Heart left ventricle (tissue), 16 donors: Measurements from ENCODE around the gene ABCC4. TPM values are rescaled to one million over a fixed set of nuclear protein-coding genes. Genes with fewer than 3 reads are reported as not detected.

Experiments
- ATAC-seq, 4 donors: fragments of 200-7000 bp; cut with Tn5 transposase; one replicate each; pipeline ENCODE4 v1.9.1; 2020 to 2022; ENCODE audit warnings: moderate library complexity in 4 of 4, mild to moderate bottlenecking in 3 of 4, moderate number of reproducible peaks in 1 of 4
- DNase-seq, 5 donors: peaks; one replicate each; pipeline ENCODE4 v3.0.0-alpha.2; 2020
- H3K27ac ChIP-seq, 12 donors: fragments of 200-600 bp; sonication (generic) in 4 of 12; one replicate each; pipeline versions ENCODE4 v1.5.0 to v1.8.0; 2016 to 2022; ENCODE audit warnings: mild to moderate bottlenecking in 2 of 12
- H3K27me3 ChIP-seq, 9 donors: fragments of 200-600 bp; sonication (generic) in 2 of 9; one replicate each; pipeline versions ENCODE4 v1.5.1 to v1.8.0; 2016 to 2022; ENCODE audit warnings: mild to moderate bottlenecking in 3 of 9
- H3K36me3 ChIP-seq, 9 donors: fragments of 200-600 bp; sonication (generic) in 2 of 9; one replicate each; pipeline versions ENCODE4 v1.5.0 to v1.8.0; 2018 to 2022; ENCODE audit warnings: mild to moderate bottlenecking in 2 of 9
- H3K4me1 ChIP-seq, 12 donors: fragments of 200-600 bp; sonication (generic) in 4 of 12; one replicate each; pipeline versions ENCODE4 v1.5.0 to v1.8.0; 2016 to 2022; ENCODE audit warnings: mild to moderate bottlenecking in 3 of 12
- H3K4me3 ChIP-seq, 12 donors: fragments of 200-600 bp; sonication (generic) in 4 of 12; one replicate each; pipeline versions ENCODE4 v1.5.0 to v1.8.0; 2017 to 2022; ENCODE audit warnings: mild to moderate bottlenecking in 9 of 12, moderate library complexity in 4 of 12
- H3K9me3 ChIP-seq, 12 donors: fragments of 200-600 bp; sonication (generic) in 4 of 12; one replicate each; pipeline versions ENCODE4 v1.5.0 to v1.8.0; 2016 to 2022; ENCODE audit warnings: mild to moderate bottlenecking in 1 of 12
- POLR2A ChIP-seq, 2 donors: fragments of 450-650 bp; IDR thresholded peaks; one replicate each; pipeline ENCODE4 v1.6.1; 2017; ENCODE audit warnings: antibody characterized with exemption in 2 of 2, mild to moderate bottlenecking in 2 of 2, moderate library complexity in 2 of 2
- WGBS, 4 donors: extraction: QIAGEN DNeasy Blood & Tissue Kit in 2 of 4; methylation state at CpG; one replicate each; pipeline versions ENCODE4 v1.1.5 to v1.1.7; 2013 to 2018; 5-methylcytosine and 5-hydroxymethylcytosine counted together
- intact Hi-C, 10 donors: fragments of 100-400 bp; cut with DNase I; formaldehyde crosslinking; loops; one replicate each; pipeline versions ENCODE4 v1.11.1 to v1.14.2; 2022
- polyA plus RNA-seq, 2 donors: library from polyadenylated mRNA; stranded (reverse); fragments of 200-250 nt; gene quantifications; one replicate each; pipeline ENCODE4 v1.2.3, GENCODE V29; 2013
- total RNA-seq, 9 donors: library from RNA; depleted of rRNA in 2 of 9; stranded (reverse); fragments of >200 nt in 2 of 9; fragmentation: NEBNext Ultra II Directional in 3 of 9; extraction: Animal tissue kit (Norgen Biotek cat#: 25700) in 3 of 9; gene quantifications; one replicate each; pipeline versions ENCODE4 v1.1.0 to v1.2.4, GENCODE V29; 2016 to 2023
- TF ChIP-seq, protein P1 (sequence below), 12 donors: fragments of 200-600 bp; sonication (generic) in 4 of 12; IDR thresholded peaks; one replicate each; pipeline versions ENCODE4 v1.5.0 to v1.8.0; 2018 to 2022; ENCODE audit warnings: antibody characterized with exemption in 12 of 12, mild to moderate bottlenecking in 5 of 12
- donor health status: ischemic (EF 13 %, LVEDD 7.1; RV severe dilation, severe dysfunction).
- donor health status: healthy with polysubstance abuse.
- donor health status: DM: no; HTN: yes; CAD: no.
- donor health status: DM: no; HTN: no; CAD: no.
- donor health status: ischemic (EF 25% LVEDD 6.9; RV normal size, moderate dysfunction).
- donor health status: ischemic (EF 25% LVEDD 5.7; RV mildly dilated, moderate dysfunction).
- donor health status: healthy.
- donor health status: DM: yes; HTN: yes; CAD: no.
- donor health status: ischemic (EF 35%, LVEDD 5.7; RV mildly dilated, moderate dysfunction).
- donor health status: nonischemic (EF 11% LVEDD 7.7; RV severe dilation, severe dysfunction).
- donor health status: DM: yes; HTN: yes; CAD: no.
- donor health status: PGD.
- donor health status: ischemic (EF 29% LVEDD 5.4; RV normal size, mild dysfunction).
- donor health status: nonischemic (EF 23%, LVEDD 6.1; RV moderate dilation, normal function).

Gene ABCC4
- total and polyA plus RNA-seq, 11 donors: 0.69 to 9.0 (median 5.3) TPM

DNA sequence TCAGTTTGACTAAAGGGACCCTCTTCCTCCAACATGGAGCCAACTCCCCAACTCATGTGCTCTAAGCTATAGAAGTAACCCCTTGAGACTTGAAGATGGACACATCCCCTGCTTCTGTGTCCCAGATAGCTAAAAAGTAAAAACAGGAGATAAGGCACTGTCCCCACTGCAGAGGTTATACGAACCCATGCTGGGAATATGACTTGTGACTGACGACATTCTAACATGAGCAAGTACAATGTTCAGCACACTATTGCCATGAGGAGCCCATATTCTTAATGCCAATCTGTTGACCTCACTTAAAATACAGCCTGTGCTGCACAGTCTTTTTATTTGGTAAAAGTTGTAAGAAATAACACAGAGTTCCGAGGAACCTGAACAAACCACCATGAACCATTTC is 71.4 kb downstream of the ABCC4 start:
- no peaks in the 10 kb centered on the region for H3K27me3 ChIP-seq
- H3K27ac ChIP-seq: no peak overlapping the region
- WGBS, 4 donors: 63 to 86% (median 77%) methylated on average over 3 of the region's 3 CpGs
- no peaks in the 10 kb centered on the region for H3K36me3 ChIP-seq
- no peak overlapping the region for H3K4me3 ChIP-seq
- intact Hi-C loops: no loop called here
- H3K4me1 ChIP-seq: peaks cover 0 to 28% (median 2%) of the 10 kb centered on the region in 12 donors
- DNase-seq (no peak), ATAC-seq (no peak)
- H3K9me3 ChIP-seq: no peaks in the 10 kb centered on the region
- no peak for TF ChIP-seq POLR2A (IDR thresholded peaks at IDR 0.05)
- TF ChIP-seq, protein P1, sequence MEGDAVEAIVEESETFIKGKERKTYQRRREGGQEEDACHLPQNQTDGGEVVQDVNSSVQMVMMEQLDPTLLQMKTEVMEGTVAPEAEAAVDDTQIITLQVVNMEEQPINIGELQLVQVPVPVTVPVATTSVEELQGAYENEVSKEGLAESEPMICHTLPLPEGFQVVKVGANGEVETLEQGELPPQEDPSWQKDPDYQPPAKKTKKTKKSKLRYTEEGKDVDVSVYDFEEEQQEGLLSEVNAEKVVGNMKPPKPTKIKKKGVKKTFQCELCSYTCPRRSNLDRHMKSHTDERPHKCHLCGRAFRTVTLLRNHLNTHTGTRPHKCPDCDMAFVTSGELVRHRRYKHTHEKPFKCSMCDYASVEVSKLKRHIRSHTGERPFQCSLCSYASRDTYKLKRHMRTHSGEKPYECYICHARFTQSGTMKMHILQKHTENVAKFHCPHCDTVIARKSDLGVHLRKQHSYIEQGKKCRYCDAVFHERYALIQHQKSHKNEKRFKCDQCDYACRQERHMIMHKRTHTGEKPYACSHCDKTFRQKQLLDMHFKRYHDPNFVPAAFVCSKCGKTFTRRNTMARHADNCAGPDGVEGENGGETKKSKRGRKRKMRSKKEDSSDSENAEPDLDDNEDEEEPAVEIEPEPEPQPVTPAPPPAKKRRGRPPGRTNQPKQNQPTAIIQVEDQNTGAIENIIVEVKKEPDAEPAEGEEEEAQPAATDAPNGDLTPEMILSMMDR (IDR thresholded peaks at IDR 0.05): no peak

DNA sequence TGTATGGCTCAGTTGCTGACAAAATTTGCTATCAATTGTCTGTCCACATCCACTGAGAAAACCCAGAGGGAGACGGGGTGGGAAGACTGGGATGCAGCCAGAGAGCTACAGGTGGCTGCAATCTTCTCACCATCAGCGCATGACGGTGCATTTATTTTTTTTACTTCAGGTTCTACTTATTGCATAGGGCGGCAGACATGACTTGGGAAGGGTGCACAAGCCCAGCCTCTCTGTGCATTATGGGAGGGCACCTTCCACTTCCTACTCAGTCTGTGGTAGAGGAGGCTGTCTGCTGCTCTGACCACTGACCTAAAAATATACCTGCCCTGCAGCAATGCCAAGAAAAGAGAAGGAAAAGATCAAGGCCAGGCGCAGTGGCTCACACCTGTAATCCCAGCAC is 73.1 kb downstream of the ABCC4 start:
- H3K4me1 ChIP-seq: peaks cover 0 to 28% (median 2%) of the 10 kb centered on the region in 12 donors
- intact Hi-C loops: no loop called here
- no peak overlapping the region for H3K4me3 ChIP-seq
- WGBS, 4 donors: 65 to 74% (median 74%) methylated on average over 5 of the region's 5 CpGs
- DNase-seq (no peak), ATAC-seq (no peak)
- H3K27ac ChIP-seq: peak overlapping the region in 1 of 12 donors; percentile 65
- H3K9me3 ChIP-seq: no peaks in the 10 kb centered on the region
- H3K36me3 ChIP-seq: no peaks in the 10 kb centered on the region
- no peaks in the 10 kb centered on the region for H3K27me3 ChIP-seq
- TF ChIP-seq, protein P1 (IDR thresholded peaks at IDR 0.05): no peak

DNA sequence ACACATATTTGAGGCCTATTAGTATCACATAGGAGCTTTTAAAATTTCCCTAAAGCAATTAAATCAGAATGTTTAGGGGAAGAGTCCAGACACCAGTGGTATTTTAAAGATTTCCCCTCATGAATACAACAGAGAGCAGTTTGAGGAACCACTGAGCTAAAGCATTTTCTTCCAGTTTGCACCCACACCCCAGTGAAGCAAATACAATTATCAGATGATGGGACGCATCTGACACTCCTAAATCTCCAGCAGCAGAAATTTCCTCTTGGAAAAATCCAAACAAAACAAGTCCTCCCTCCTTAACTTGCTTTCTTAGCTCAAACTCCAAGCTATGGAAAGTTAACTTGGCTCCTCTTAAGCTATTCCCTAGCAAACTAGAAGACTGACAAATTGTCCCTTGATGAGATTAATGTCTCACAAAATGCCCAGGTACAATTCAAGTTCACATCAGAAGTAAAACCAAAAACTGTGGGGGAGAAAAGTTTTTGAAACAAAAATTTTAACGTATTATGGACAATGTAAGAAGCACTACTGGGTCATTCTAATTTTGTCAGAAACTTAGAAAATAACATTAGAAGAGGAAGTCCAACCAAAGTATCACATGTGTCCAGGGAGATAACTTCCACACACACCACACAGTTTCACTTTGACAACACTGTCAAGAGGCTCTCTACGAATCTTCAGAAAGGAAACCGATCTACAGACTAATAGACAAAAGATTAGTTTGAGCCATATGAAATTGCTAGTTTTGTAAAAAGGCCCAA is 74.1 kb downstream of the ABCC4 start:
- intact Hi-C loops: no loop called here
- DNase-seq (no peak), ATAC-seq (peak in 1 of 4 donors; percentile 64)
- no peaks in the 10 kb centered on the region for H3K36me3 ChIP-seq
- peaks cover 0 to 28% (median 2%) of the 10 kb centered on the region in 12 donors for H3K4me1 ChIP-seq
- TF ChIP-seq POLR2A (IDR thresholded peaks at IDR 0.05): no peak
- TF ChIP-seq, protein P1 (IDR thresholded peaks at IDR 0.05): no peak
- no peaks in the 10 kb centered on the region for H3K9me3 ChIP-seq
- peak overlapping the region in 8 of 12 donors; percentile 18 to 65 (median 29) for H3K27ac ChIP-seq
- WGBS, 4 donors: 34 to 38% (median 37%) methylated on average over 4 of the region's 4 CpGs
- no peak overlapping the region for H3K4me3 ChIP-seq
- H3K27me3 ChIP-seq: no peaks in the 10 kb centered on the region

DNA sequence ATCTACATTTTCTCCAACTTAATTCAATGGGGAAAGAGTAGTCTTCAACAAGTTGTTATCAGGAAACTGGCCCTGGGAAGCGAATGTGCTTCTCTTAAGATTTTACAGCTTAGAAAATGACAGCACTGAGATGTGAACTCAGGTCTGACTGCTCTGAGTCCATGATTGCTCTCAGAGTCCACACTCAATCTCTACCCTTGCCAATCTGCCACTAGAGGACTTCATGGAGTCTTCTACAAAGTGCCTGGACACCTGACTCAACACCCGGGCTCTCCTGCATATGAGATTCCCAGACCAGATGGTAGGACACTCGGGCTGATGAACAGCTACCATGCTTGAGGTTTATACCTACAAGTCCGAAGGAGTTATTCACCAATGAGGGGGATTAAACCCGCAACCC is 74.8 kb downstream of the ABCC4 start:
- H3K36me3 ChIP-seq: no peaks in the 10 kb centered on the region
- no peaks in the 10 kb centered on the region for H3K9me3 ChIP-seq
- 85 to 93% (median 92%) methylated on average over 5 of the region's 5 CpGs for WGBS, 4 donors
- intact Hi-C loops: no loop called here
- TF ChIP-seq, protein P1 (IDR thresholded peaks at IDR 0.05): no peak
- no peak for TF ChIP-seq POLR2A (IDR thresholded peaks at IDR 0.05)
- ATAC-seq (no peak), DNase-seq (no peak)
- H3K4me1 ChIP-seq: peaks cover 0 to 28% (median 2%) of the 10 kb centered on the region in 12 donors
- peak overlapping the region in 7 of 12 donors; percentile 18 to 65 (median 31) for H3K27ac ChIP-seq
- no peaks in the 10 kb centered on the region for H3K27me3 ChIP-seq
- no peak overlapping the region for H3K4me3 ChIP-seq
